CD14-positive monocyte (primary cell): ENCODE measurements around the gene EARS2. TPM values are rescaled to one million over a fixed set of nuclear protein-coding genes. Genes with fewer than 3 reads are reported as not detected.

Experiments used
- DNase-seq, 3 donors: peaks; one replicate each; pipeline ENCODE4 v3.0.0-alpha.2; 2011 to 2022
- H2AFZ ChIP-seq: 2 replicates; pipeline ENCODE4 v1.6.0; 2012; ENCODE audit warnings: mild to moderate bottlenecking, low read depth, low read length, inconsistent platforms; ENCODE audit not compliant: insufficient read depth, poor library complexity, severe bottlenecking
- H3K27ac ChIP-seq, 2 donors: 1 replicate in 1 of 2; 2 replicates in 1 of 2; pipeline ENCODE4 v1.5.1; 2012 to 2013; ENCODE audit warnings: low read length in 2 of 2, control low read depth in 1 of 2, inconsistent platforms in 1 of 2, low read depth in 1 of 2, mild to moderate bottlenecking in 1 of 2
- H3K27me3 ChIP-seq, 2 donors: one replicate each; pipeline versions ENCODE4 v1.6.0 to v1.6.1; 2011 to 2013; ENCODE audit warnings: low read length in 2 of 2; ENCODE audit not compliant: control insufficient read depth in 2 of 2, insufficient read depth in 2 of 2
- H3K36me3 ChIP-seq, 2 donors: replicated peaks in 1 of 2; 1 replicate in 1 of 2; 2 replicates in 1 of 2; pipeline versions ENCODE4 v1.5.1 to v1.6.1; 2012 to 2013; ENCODE audit warnings: low read length in 2 of 2, control low read depth in 1 of 2, inconsistent platforms in 1 of 2, mild to moderate bottlenecking in 1 of 2; ENCODE audit not compliant: insufficient read depth in 2 of 2, control insufficient read depth in 1 of 2
- H3K4me1 ChIP-seq, 2 donors: 1 replicate in 1 of 2; 2 replicates in 1 of 2; pipeline versions ENCODE4 v1.5.1 to v1.6.1; 2012 to 2013; ENCODE audit warnings: low read length in 2 of 2, control low read depth in 1 of 2, inconsistent platforms in 1 of 2, mild to moderate bottlenecking in 1 of 2, moderate library complexity in 1 of 2; ENCODE audit not compliant: insufficient read depth in 2 of 2, control insufficient read depth in 1 of 2
- H3K4me2 ChIP-seq: replicated peaks from 2 replicates; pipeline ENCODE3; 2012; ENCODE audit warnings: low read length, moderate library complexity, mild to moderate bottlenecking; ENCODE audit not compliant: poor library complexity, severe bottlenecking; ENCODE audit errors: extremely low read depth
- H3K4me3 ChIP-seq, 3 experiments: fragments of 200-600 bp in 1 of 3; sonication (generic) in 1 of 3; replicated peaks in 1 of 3; 1 replicate in 2 of 3; 2 replicates in 1 of 3; pipeline ENCODE4 v1.5.1; 2011 to 2013; ENCODE audit warnings: low read length in 3 of 3, mild to moderate bottlenecking in 3 of 3, control low read depth in 2 of 3, low read depth in 2 of 3, inconsistent platforms in 1 of 3, moderate library complexity in 1 of 3
- H3K79me2 ChIP-seq: 2 replicates; pipeline ENCODE4 v1.6.0; 2012; ENCODE audit warnings: mild to moderate bottlenecking, control low read depth, inconsistent platforms, low read length, moderate library complexity; ENCODE audit not compliant: insufficient read depth
- H3K9ac ChIP-seq: 2 replicates; pipeline ENCODE4 v1.6.0; 2017; ENCODE audit warnings: low read length, mild to moderate bottlenecking; ENCODE audit not compliant: insufficient read depth, poor library complexity, severe bottlenecking
- H3K9me3 ChIP-seq, 2 donors: replicated peaks in 1 of 2; 1 replicate in 1 of 2; 2 replicates in 1 of 2; pipeline versions ENCODE4 v1.5.1 to v1.6.1; 2012 to 2013; ENCODE audit warnings: low read length in 2 of 2, control low read depth in 1 of 2; ENCODE audit not compliant: control insufficient read depth in 1 of 2, insufficient read depth in 1 of 2
- H4K20me1 ChIP-seq: 2 replicates; pipeline ENCODE4 v1.6.0; 2012; ENCODE audit warnings: mild to moderate bottlenecking, low read length, control low read depth, moderate library complexity; ENCODE audit not compliant: insufficient read depth
- H3K27ac Mint-ChIP-seq, 7 donors: one replicate each; pipeline ENCODE4 v1.8.0; 2020; ENCODE audit warnings: mild to moderate bottlenecking in 7 of 7, mixed read lengths in 7 of 7, moderate library complexity in 6 of 7, inconsistent platforms in 2 of 7
- H3K27me3 Mint-ChIP-seq, 3 donors: one replicate each; pipeline ENCODE4 v1.8.0; 2021 to 2022; ENCODE audit warnings: low read depth in 3 of 3, mild to moderate bottlenecking in 3 of 3, mixed read lengths in 3 of 3, moderate library complexity in 3 of 3, inconsistent platforms in 1 of 3
- H3K36me3 Mint-ChIP-seq, 2 donors: one replicate each; pipeline ENCODE4 v1.8.0; 2020; ENCODE audit warnings: mixed read lengths in 2 of 2, inconsistent platforms in 1 of 2, mild to moderate bottlenecking in 1 of 2
- H3K4me1 Mint-ChIP-seq: one replicate; pipeline ENCODE4 v1.8.0; 2020; ENCODE audit warnings: mild to moderate bottlenecking, mixed read lengths
- H3K4me3 Mint-ChIP-seq, 2 donors: one replicate each; pipeline ENCODE4 v1.8.0; 2020; ENCODE audit warnings: mild to moderate bottlenecking in 2 of 2, mixed read lengths in 2 of 2, moderate library complexity in 1 of 2
- H3K9me3 Mint-ChIP-seq, 7 donors: one replicate each; pipeline ENCODE4 v1.8.0; 2020 to 2022; ENCODE audit warnings: mixed read lengths in 7 of 7, mild to moderate bottlenecking in 6 of 7, moderate library complexity in 6 of 7, inconsistent platforms in 2 of 7
- WGBS: methylation state at CpG from one replicate; pipeline ENCODE4 v1.1.5; 2013; ENCODE audit warnings: missing lambda C conversion rate; ENCODE audit not compliant: insufficient coverage; 5-methylcytosine and 5-hydroxymethylcytosine counted together
- intact Hi-C, 2 donors: fragments of 100-400 bp; cut with micrococcal nuclease; formaldehyde crosslinking; loops; one replicate each; pipeline versions ENCODE4 v1.15.0 to v1.15.1; 2023
- polyA plus RNA-seq, 3 donors: library from polyadenylated mRNA; depleted of rRNA in 1 of 3; unstranded in 2 of 3; stranded (reverse) in 1 of 3; fragments of 300-500 nt in 2 of 3; fragments of >200 nt in 1 of 3; fragmentation: Illumina TruSeq in 2 of 3; gene quantifications; 1 replicate in 2 of 3; 2 replicates in 1 of 3; pipeline ENCODE4 v1.2.3, GENCODE V29; 2012 to 2021
- TF ChIP-seq, protein P1 (sequence below): fragments of 200-600 bp; IDR thresholded peaks from one replicate; pipeline ENCODE4 v1.8.0; 2022; ENCODE audit warnings: antibody characterized with exemption, mild to moderate bottlenecking

Gene EARS2
- polyA plus RNA-seq, 3 donors = 2.9 to 4.7 (median 4.2) TPM

DNA sequence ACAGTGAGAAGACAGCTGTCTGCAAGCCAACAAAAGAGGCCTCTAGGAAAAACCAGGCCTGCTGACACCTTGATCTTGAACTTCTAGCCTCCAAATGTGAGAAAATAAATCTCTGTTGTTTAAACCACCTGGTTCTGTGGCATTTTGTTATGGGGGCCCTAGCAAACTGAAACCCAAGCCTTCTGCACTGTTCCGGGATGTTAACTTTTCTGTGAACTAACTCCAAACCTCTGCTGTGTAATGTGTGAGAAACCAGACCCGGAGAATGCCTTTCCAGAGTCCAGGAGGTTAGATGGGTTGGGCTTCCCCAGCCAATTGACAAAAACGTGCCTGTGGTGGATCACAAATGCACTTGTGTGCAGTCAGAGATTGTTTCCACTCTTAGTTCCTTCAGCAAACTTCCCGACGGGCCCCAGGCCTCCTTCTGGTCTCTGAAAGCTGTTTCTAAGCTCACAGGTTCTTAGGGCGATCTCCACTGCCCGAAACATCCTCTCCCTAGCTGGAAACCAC lies 33.2 kb downstream of the EARS2 start:
- Histone ChIP-seq H3K27ac (peak overlapping the region in 1 of 2 donors; percentile 57), H3K4me1 (peaks cover 59 to 61% of the 10 kb centered on the region in 2 donors), H4K20me1 (no peaks in the 10 kb centered on the region), H3K79me2 (peaks cover 5% of the 10 kb centered on the region), H2AFZ (peak overlapping the region; percentile 27), H3K4me2 (no peak overlapping the region), H3K27me3 (no peaks in the 10 kb centered on the region), H3K36me3 (peaks cover 3 to 15% of the 10 kb centered on the region in 2 donors), H3K4me3 (no peak overlapping the region), H3K9me3 (no peaks in the 10 kb centered on the region), H3K9ac (no peak overlapping the region)
- intact Hi-C loops = no loop called here
- Mint-ChIP-seq H3K27me3 (no peaks in the 10 kb centered on the region), H3K9me3 (no peaks in the 10 kb centered on the region), H3K27ac (peak overlapping the region; percentile 77 to 90 (median 85)), H3K4me1 (peaks cover 60% of the 10 kb centered on the region), H3K4me3 (no peak overlapping the region), H3K36me3 (peaks cover 26 to 36% of the 10 kb centered on the region in 2 donors)
- DNase-seq = no peak
- TF ChIP-seq, protein P1, sequence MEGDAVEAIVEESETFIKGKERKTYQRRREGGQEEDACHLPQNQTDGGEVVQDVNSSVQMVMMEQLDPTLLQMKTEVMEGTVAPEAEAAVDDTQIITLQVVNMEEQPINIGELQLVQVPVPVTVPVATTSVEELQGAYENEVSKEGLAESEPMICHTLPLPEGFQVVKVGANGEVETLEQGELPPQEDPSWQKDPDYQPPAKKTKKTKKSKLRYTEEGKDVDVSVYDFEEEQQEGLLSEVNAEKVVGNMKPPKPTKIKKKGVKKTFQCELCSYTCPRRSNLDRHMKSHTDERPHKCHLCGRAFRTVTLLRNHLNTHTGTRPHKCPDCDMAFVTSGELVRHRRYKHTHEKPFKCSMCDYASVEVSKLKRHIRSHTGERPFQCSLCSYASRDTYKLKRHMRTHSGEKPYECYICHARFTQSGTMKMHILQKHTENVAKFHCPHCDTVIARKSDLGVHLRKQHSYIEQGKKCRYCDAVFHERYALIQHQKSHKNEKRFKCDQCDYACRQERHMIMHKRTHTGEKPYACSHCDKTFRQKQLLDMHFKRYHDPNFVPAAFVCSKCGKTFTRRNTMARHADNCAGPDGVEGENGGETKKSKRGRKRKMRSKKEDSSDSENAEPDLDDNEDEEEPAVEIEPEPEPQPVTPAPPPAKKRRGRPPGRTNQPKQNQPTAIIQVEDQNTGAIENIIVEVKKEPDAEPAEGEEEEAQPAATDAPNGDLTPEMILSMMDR = no peak
- WGBS = 89% methylated on average over 7 of the region's 7 CpGs

DNA sequence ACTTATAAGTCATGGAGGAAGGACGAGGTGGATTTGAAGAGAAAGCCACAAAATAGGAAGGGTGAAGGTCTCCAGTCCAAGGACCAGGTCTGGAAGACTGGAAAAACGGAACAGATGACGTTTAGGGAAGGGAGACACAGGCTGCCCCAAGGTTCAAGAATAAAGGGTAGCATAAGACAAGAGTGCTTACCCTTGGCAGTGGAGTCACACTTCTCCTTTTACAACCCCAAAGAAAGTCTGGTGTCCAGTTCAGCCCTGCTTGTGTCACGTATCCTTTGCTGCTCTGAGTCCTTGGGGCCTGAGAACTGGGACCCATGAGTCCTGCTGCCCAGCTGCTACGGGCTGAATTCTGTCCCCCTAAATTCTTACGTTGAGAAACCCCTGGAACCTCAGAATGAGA lies 33.8 kb downstream of the EARS2 start:
- Mint-ChIP-seq H3K9me3 (no peaks in the 10 kb centered on the region), H3K4me1 (peaks cover 60% of the 10 kb centered on the region), H3K4me3 (no peak overlapping the region), H3K36me3 (peaks cover 26 to 36% of the 10 kb centered on the region in 2 donors), H3K27ac (peak overlapping the region; percentile 77 to 90 (median 85)), H3K27me3 (no peaks in the 10 kb centered on the region)
- H2AFZ ChIP-seq = peak overlapping the region; percentile 27
- peaks cover 5% of the 10 kb centered on the region for H3K79me2 ChIP-seq
- H3K27ac ChIP-seq = peak overlapping the region; percentile 49 to 57
- H4K20me1 ChIP-seq = no peaks in the 10 kb centered on the region
- H3K4me3 ChIP-seq = no peak overlapping the region
- 57% methylated on average over 5 of the region's 6 CpGs for WGBS
- H3K36me3 ChIP-seq = peaks cover 3 to 15% of the 10 kb centered on the region in 2 donors
- TF ChIP-seq, protein P1 = no peak
- H3K4me1 ChIP-seq = peaks cover 59 to 61% of the 10 kb centered on the region in 2 donors
- intact Hi-C loops = no loop called here
- no peaks in the 10 kb centered on the region for H3K9me3 ChIP-seq
- H3K9ac ChIP-seq = no peak overlapping the region
- no peak overlapping the region for H3K4me2 ChIP-seq
- peak in 1 of 3 donors; percentile 34 for DNase-seq
- no peaks in the 10 kb centered on the region for H3K27me3 ChIP-seq
